Astrocyte of the hippocampus (primary cell): Measurements from ENCODE around the gene RGS6.

Source experiments
- DNase-seq: peaks from one replicate; pipeline ENCODE4 v3.0.0; 2011; ENCODE audit warnings: low read depth, low spot score

RGS6 gene

DNA sequence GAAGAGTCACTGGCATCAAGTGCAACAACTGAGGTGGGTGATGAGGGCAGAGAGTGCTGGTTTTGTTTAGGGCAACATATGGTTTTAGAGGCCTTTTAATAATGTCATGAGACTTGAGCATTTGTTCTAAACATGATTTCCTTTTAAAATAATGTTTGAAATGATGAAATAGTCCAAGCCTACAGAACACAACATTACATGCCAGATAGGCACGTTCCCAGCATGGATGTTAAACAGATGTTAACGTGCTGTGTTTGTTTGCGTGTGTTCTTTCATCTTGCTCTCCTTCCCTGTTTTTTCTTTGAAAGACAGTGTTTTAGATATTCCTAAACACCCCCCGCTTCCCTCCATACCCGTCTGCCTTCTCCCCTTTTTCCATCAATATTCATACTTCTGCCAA, 82.3 kb downstream of the RGS6 start:
- no peak for DNase-seq

DNA sequence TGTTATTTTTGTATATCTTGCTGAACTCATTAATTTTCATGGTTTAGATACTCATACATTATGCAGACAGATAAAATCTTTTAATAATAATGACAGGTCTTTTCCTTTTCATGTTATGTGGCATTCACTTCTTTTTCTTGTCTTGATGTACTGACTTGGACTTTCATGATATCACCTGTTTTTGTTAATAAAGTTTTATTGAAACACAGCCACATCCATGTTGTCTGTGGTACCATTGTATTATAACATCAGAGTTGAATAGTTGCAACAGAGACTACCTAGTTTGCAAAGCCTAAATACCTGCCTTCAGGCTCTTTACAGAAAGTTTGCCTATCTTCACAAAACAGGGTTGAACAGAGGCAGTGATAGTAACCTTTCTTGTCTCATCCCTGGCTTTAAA, 85.1 kb downstream of the RGS6 start:
- DNase-seq: no peak

DNA sequence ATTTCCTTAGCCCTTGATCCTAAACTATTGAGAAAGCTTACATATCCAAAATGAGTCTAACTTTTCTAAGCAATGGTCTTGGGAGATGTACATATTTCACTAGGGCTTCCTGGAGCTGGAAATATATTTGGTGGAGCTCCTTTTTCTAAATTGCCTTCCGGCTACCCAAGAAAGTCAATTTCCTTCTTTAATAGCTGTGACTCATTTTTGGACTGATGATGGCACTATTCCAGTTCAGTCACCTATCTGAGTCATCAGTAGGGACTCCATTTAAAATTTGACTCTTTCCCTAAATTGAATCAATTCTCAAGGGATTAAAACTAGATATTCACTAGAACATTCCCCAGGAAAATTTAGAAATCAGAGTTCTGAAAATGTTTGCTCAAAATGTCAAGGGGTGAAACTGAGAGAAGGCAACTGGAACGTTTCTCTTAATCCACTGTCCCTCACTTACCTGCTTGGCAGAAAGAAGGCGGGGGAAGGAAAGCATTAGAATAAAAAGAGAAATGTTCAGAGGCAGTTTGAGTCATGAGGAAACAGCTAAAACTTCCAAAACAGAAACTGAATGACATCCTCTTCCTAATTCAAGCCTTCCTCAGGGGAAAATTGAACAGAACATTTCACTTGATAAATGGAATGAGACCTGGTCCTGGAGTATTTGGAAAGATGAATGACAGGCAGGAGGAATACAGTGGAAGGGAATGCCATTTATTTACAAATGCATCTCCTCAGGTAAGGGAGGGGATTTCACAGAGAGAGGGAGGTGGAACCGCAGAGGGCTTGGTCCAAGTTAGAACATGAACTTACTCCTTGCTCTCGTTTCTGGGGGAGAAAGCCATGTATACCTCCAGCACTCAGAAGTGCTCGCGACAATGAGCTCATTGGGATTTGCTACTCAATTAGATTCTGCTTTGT, 91.2 kb downstream of the RGS6 start:
- peak; percentile 21 for DNase-seq

DNA sequence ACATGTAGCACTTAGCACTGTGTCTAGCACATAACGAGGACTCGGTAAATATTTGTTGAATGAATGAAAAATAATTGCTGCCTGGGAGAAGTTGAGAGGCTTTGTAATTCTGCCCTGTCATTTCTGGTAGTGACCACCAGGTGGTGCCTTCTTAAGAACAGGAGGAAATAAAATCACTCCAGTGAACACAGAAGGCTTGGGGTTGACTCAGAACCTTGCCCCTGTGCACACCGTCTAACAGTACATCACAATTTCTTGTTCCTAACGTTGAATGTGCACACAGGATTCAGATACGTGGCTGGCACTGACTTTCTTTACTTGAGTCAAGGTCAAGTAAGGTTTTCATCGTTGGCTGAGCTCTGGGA, 91.8 kb downstream of the RGS6 start:
- DNase-seq: peak; percentile 40

DNA sequence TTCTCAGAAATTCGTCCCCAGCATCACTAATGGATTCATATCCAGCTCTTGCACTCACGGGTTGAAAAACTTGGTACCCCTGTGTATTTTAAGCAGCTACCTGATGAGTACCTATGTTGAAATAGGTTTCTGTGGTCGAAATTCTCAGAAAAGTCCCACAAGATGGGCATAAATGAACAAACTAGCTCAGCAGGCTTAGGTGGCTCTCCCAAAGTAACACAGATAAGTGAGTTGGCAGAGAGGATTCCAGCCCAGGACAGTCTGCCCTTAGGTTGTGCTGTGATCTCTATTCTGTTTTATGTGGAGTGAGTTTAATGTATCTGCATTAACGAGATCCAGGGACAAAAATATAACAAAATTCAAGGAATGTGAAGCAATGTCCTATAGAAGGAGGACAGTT, 92.3 kb downstream of the RGS6 start:
- no peak for DNase-seq

DNA sequence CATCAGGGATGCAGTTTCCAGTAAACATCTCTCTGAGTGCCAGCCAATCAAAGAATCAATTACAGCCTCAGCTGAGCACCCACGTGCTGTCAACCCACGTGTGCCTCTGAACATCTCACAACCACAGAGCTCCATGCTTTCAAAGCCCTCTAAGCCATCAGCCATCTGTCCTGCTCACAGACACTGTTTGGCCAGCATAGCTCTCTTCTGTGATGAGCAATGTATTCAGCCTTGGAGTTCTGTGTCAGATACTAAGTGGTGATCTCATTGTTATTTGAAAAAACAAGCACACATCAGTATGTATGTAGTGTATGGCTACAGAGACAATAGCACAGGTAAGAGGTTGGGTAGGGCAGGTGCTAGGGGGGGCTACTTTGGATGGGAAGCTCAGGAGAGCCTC, 94.3 kb downstream of the RGS6 start:
- DNase-seq: no peak

DNA sequence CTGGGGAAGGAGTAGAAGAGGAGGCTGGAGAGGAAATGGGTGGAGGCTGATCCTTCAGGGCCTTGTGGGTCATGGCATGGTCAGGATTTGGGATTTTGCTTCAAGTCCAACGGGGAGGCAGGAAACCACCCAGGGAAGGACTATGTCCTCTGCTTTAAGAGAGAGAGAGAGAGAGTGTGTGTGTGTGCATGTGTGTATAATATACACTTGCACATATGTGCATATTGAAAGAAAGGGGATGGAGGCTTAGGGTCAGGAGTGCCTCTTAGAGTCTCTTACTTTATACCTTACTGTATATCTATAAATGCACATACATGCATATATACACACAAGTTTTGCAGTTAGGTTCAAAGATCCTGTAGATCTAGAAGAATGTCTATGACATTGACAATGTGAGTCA, 94.8 kb downstream of the RGS6 start:
- no peak for DNase-seq

DNA sequence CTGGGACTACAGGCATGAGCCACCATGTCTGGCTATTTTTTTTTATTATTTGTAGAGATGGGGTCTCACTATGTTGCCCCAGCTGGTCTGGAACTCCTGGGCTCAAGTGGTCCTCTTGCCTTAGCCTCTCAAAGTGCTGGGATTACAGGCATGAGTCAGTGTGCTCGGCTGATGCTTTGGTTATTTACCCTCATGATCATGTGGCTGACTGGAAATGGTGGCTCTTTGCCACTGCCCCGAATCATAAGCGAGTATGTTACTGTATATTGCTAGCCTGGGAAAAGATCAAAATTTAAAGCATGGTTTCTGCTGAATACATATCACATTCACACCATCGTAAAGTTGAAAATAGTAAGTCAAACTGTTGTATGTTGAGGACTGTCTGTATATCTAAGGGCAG, 101.1 kb downstream of the RGS6 start:
- peak; percentile 3 for DNase-seq

DNA sequence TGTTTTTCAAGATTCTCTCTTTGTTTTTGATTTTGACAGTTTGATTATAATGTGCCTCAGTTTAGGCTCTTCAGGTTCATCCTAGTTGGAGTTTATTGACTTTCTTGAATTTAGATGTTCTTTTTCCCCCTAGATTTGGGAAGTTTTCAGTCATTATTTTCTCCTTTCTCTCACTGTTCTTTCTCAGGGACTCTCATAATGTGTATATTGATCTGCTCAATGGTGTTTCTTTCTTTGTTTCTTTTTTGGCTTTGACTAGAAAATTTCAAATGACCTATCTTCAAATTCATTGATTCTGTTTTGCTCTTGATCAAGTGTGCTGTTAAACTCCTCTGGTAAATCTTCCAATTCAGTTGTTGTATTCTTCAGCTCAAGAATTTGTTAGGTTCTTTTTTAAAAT, 108.3 kb downstream of the RGS6 start:
- DNase-seq: no peak

DNA sequence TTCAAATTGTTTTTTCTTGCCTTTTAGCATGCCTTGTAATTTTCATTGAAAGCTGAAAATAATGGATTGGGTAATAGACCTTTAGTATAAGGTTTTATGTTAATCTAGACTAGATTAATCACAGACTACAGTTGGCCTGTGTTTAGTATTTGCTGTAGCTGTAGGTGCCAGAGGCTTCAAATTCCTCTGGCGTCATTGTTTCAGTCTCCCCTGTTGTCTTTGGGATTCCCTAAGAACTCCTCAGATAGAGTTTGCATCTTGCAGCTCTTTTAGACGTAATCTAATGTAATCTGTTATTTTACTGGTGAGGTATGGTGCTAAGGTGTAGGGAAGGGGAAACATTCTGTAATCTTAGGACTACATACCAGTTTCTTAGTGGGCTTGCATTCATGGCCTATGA, 113.0 kb downstream of the RGS6 start:
- no peak for DNase-seq

DNA sequence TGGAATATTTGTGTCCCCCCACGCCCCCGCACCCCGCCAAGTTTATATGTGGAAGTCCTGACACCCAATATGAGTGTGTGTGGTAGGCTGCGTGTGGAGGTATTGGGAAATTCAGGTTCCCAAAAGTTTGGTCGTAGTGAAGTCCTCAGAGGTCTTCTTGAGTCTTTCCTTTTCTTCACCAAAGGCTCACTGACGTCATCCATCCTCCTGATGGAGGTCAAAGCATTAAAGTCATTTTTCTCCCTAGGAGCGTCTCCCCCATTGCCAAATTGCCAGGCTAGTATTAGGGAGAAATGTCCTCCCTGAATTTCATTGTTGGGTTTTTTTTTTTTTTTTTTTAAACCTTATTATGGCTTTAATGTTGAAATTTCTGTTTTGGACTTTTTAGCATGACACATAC, 113.7 kb downstream of the RGS6 start:
- DNase-seq: no peak

DNA sequence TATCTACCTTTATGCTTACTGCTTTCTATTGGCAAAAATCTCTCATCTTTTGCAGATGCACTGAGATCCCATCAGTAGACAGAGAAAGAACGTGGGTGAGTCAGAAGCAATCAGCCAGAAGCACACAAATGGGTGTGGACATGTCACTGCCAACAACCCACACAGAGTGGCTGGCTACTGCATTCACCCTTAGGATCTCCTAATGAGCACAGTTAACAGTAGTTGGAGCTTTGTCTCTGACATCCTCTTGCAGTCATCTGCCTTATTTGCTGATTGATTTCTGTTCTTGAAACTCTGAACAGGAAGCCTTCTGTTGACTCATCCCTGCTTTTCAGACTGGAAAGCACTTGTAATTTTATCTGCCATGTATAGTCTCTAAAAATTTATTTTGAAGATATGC, 117.2 kb downstream of the RGS6 start:
- peak; percentile 36 for DNase-seq

DNA sequence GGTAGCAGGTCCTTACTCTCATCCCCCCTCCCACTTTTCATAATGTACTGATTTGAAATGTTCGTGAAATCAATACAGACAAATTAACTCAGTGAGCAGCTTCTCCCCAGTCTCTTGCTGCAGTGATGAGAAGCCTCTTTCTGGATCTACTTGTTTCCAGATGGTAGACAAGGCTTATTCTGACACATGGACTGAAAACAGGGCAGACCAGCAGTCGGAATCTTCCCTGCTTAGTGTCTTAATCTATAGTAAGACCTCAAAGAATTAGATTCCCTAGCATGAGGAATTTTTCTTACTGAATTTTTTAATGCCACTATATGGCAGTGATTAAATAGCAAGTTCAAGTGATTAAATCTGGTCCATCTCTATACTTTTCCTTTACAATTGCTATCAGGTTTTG, 120.1 kb downstream of the RGS6 start:
- DNase-seq: no peak

DNA sequence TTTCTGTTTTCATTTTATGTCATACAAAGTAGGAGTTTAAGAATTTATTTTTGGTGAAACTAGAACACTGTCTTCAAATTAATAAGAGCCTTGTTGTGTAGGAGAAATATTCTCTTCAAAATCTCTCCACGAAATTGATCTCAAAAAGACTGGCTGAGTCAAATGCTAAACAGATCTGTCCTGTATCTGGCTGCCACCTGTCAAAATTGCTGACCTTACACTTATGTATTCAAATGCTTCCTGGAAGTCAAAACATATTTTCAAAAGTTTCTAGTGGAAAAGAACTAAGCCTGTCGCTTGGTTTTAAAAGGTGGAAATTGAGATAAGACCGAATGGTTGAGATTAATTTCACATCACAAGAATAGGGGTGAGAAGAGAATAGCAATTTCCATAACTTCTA, 121.4 kb downstream of the RGS6 start:
- DNase-seq: no peak

DNA sequence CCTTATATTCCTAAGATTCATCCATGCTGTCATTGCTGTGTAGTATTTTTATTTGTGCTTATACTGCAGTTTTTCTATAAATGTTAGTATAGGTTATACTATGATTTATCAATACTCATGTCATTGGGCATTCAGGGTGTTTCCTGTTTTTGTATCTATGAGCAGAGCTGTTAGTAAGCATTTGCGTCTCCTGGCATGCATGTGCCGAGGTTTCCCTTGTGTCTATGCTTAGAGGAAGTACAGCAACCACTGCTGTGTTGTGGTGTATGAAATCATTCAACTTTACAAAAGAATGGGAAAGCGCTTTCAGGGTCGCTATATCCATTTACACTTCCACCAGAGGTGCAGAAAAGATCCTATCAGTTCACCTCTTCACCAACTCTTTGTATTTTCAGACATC, 122.7 kb downstream of the RGS6 start:
- no peak for DNase-seq

DNA sequence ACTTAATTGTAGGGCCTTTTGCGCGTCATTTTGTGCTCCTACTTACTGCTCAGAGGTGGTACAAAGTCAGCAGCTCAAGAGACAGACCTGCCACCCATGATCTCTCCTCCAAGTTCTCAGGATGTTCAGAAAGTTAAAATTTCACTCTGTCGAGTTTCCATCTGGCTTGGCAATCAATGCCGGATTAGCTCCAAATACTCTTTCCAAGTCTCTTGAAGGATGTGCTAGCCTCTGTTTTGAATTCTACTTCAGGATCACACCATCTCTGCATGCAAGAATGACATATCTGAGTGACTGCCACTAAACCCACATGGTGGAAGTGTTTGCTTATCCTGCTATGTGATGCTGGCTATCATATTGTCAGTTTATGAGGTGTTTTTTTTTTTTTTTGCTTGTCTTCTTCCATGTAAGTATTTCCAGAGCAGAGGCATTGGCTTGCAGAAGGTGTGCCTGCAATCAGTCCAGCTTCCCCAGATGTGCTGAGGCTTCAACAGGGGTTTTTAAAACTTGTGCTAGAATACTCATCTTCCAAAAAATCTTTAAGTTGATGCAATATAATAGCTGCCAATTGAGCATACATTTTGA, 125.6 kb downstream of the RGS6 start:
- DNase-seq: no peak

DNA sequence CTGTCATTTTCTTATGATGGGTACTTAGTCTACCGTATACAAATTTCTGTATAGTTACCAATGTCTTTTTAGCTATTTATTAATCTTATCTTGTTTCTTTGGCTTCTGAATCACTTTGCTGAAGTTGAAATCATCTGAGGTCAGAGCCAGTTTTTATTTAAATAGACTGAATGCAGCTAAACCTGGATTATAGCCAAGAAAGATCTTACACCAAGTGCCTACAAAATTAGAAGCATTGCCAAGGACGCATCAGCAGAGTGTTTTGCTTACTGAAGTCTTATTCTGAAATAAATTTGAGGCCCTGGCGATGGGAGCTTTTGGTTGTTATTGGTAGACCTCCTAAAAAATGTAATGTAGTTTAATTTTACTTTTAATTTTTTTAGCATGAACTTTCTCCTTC, 128.2 kb downstream of the RGS6 start:
- DNase-seq: no peak

DNA sequence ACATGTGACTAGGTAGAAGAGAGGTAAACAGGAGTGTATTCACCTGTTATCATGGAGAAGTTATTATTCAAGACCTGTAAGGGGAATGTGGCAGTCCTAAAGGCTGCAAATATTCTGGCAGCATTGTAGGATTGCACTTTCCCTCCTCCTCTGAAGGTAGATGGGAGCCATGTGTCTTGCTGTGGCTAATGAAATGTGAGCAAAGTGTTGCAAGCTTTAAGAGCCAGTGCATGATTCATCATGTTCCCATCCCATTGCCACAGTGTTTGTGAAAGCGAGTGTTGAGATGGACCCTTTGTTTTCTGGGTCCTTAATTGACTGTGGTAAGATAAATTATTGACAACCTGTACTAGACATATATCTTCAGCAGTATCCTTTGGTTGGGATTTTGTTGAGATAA, 128.7 kb downstream of the RGS6 start:
- peak; percentile 10 for DNase-seq

DNA sequence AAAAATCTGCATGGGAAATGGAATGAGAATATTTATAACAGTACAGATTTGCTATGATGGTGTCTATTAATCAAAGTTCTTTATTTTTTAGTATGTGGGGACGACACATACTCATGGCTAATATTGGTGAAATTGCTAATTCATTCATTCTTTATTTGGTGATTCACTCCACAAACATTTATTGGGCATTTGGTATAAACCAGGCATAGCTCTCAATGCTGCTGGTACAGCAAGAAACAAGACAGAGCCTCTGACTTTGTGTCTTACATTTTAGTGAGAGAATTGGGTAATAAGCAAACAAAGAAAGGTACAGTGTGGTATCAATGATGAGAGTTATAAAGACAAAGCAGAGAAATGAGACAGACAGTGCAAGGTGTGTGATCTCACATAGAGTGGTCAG, 129.5 kb downstream of the RGS6 start:
- peak; percentile 10 for DNase-seq

DNA sequence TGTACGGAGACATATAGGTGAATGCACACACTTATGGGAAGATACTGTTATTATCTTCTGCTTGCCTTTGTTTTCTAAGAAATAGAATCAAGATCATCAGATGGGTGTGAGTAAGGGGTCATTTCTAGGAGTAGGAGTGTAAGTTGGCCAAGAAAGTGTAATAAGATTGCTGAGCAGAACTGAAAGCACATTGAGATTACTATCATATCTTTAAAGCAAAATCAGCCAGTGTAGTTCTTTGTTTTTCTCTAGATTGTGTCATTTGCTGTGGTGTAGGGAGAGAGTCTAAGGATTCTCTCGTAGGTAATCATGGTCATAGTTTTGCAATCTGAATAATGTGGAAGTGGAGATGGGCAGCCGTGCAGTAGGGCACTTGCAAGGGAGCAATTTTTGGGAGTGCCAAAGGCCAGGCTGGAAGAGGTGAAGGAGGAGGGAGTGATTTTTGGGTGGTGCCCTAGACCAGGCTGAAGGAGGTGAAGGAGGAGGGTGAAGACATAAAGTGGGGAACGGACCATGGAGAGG, 131.6 kb downstream of the RGS6 start:
- DNase-seq: no peak

DNA sequence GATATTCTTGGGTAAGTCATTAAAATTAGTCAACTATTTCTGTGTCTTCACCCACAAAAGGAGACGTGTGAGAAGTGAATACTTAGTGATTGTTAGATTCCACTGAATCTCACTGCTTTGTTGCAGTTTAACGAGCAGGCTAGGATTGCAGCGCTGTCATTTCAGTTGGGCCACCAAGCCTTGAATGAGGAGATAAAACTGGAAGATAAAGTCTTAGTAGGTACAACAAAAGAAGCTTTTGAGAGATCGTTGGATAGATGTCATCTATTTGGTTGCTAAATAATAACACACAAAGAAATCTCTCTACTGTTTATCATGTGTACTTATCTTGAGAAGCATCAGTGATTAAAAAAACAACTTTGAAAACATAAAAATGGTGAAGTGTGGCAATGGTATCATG, 132.3 kb downstream of the RGS6 start:
- DNase-seq: no peak

DNA sequence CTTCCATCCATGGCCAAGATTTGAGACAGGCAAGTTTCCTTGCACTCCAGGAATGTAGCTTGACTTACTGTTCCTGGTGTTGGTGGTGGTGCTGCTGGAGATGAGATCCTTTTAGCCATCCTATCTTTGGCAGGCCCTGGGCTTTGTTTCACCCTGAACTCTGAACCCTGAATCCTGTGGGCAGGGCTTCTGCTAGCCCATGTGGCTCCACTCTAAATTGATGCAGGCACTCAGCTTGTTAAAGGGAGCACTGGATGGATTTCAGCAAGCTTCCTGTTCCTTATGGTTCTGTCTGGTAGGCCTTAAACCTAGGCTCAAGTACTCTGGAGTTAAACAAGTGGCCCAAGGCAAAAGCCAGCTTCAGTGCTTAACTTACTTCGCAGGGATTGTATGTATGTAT, 138.2 kb downstream of the RGS6 start:
- no peak for DNase-seq

DNA sequence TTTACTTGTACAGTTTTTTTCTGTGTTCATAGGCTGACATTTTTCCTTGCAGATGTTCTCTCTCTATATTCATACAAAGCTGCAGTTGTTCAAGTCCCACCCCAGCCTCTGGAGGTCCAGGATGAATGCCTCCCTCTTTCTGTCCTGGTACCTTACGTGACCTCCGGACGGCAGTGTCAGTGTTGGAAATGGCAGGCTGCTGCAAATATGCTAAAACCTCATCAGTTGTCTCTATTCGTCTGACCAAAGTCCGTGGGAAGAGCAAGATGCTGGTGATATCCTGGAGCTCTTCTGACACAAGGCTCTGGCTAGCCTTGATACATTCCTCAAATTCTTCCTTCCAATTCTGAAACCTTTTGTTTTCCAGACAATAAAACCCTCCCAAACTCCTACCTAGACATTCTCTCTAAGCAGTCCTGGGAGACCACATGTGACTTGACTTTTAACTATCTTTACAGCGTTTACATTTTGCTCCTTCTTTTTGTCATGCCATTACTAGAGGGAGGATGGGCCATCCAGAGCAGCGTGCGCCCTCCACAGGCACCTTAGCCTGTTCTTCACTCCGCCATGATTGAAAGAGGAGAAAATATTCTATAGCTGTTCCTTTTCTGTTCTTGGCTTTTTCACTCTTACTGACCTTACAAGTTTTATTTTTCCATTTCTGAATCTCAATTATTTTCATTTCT, 143.6 kb downstream of the RGS6 start:
- DNase-seq: no peak
